DND-41 (cell line): ENCODE results near the gene P2RX5.

Source experiments
- ATAC-seq: fragments of 200-7000 bp; cut with Tn5 transposase; 3 replicates; pipeline ENCODE4 v1.9.1; 2021; ENCODE audit warnings: low read depth; ENCODE audit not compliant: insufficient read depth
- DNase-seq: peaks from one replicate; pipeline ENCODE4 v3.0.0-alpha.2; 2020
- H2AFZ ChIP-seq: 2 replicates; pipeline ENCODE4 v1.6.0; 2012; ENCODE audit warnings: low read depth, low read length
- H3K27ac ChIP-seq: 2 replicates; pipeline ENCODE4 v1.5.1; 2012; ENCODE audit warnings: low read length, inconsistent platforms
- H3K27me3 ChIP-seq: fragments of 200-600 bp; sonication (generic); 2 replicates; pipeline ENCODE4 v1.6.0; 2012; ENCODE audit warnings: low read length, mild to moderate bottlenecking, inconsistent platforms; ENCODE audit not compliant: insufficient read depth, poor library complexity
- H3K36me3 ChIP-seq: 2 replicates; pipeline ENCODE4 v1.5.1; 2012; ENCODE audit warnings: low read length, inconsistent platforms; ENCODE audit not compliant: insufficient read depth
- H3K4me1 ChIP-seq: 2 replicates; pipeline ENCODE4 v1.5.1; 2012; ENCODE audit warnings: mild to moderate bottlenecking, low read length; ENCODE audit not compliant: insufficient read depth
- H3K4me2 ChIP-seq: 2 replicates; pipeline ENCODE4 v1.6.0; 2012; ENCODE audit warnings: mild to moderate bottlenecking, moderate library complexity, low read length, inconsistent platforms; ENCODE audit not compliant: insufficient read depth
- H3K4me3 ChIP-seq, 2 experiments: fragments of 200-600 bp in 1 of 2; shearing (Covaris generic) in 1 of 2; 2 replicates each; pipeline ENCODE4 v1.5.1; 2012 to 2016; ENCODE audit warnings: inconsistent platforms in 2 of 2, low read length in 2 of 2, mild to moderate bottlenecking in 2 of 2, low read depth in 1 of 2, moderate library complexity in 1 of 2
- H3K79me2 ChIP-seq: 2 replicates; pipeline ENCODE4 v1.6.0; 2012; ENCODE audit warnings: low read length, inconsistent platforms; ENCODE audit not compliant: insufficient read depth
- H3K9ac ChIP-seq: 2 replicates; pipeline ENCODE4 v1.6.0; 2012; ENCODE audit warnings: low read depth, mild to moderate bottlenecking, inconsistent platforms, low read length, moderate library complexity
- H3K9me3 ChIP-seq: 2 replicates; pipeline ENCODE4 v1.5.1; 2012; ENCODE audit warnings: low read length, moderate library complexity, mild to moderate bottlenecking, inconsistent platforms; ENCODE audit not compliant: insufficient read depth, severe bottlenecking
- H4K20me1 ChIP-seq: 2 replicates; pipeline ENCODE4 v1.6.0; 2012; ENCODE audit warnings: low read length; ENCODE audit not compliant: insufficient read depth
- CTCF ChIP-seq: IDR thresholded peaks from 2 replicates; pipeline ENCODE4 v1.5.1; 2012; ENCODE audit warnings: borderline replicate concordance, low read length, moderate library complexity, mild to moderate bottlenecking; ENCODE audit not compliant: poor library complexity, severe bottlenecking; ENCODE audit errors: extremely low read depth
- EZH2 ChIP-seq: IDR thresholded peaks from 3 replicates; pipeline ENCODE4 v1.6.1; 2012; ENCODE audit warnings: borderline replicate concordance, low read depth, mild to moderate bottlenecking, moderate library complexity, low read length, inconsistent platforms; ENCODE audit not compliant: severe bottlenecking

P2RX5 gene

GRCh38 chr17:3689262-3690093 is 6.5 kb downstream of the P2RX5 start:
- H3K9ac ChIP-seq: no peak overlapping the region
- no peaks in the 10 kb centered on the region for H3K4me1 ChIP-seq
- no peaks in the 10 kb centered on the region for H3K79me2 ChIP-seq
- no peak overlapping the region for H2AFZ ChIP-seq
- no peaks in the 10 kb centered on the region for H3K9me3 ChIP-seq
- ATAC-seq (no peak), DNase-seq (no peak)
- H3K4me2 ChIP-seq: no peak overlapping the region
- no peaks in the 10 kb centered on the region for H4K20me1 ChIP-seq
- TF ChIP-seq EZH2 (no peak), CTCF (no peak)
- H3K27ac ChIP-seq: no peak overlapping the region
- no peaks in the 10 kb centered on the region for H3K27me3 ChIP-seq
- H3K4me3 ChIP-seq: no peak overlapping the region
- H3K36me3 ChIP-seq: no peaks in the 10 kb centered on the region; the same call in 1 of the 2 replicates

GRCh38 chr17:3688852-3689261 is 7.1 kb downstream of the P2RX5 start:
- no peaks in the 10 kb centered on the region for H4K20me1 ChIP-seq
- no peak for DNase-seq
- H3K9me3 ChIP-seq: no peaks in the 10 kb centered on the region
- H3K36me3 ChIP-seq: no peaks in the 10 kb centered on the region; the same call in 1 of the 2 replicates
- TF ChIP-seq CTCF (no peak), EZH2 (no peak)
- no peak overlapping the region for H3K4me3 ChIP-seq
- no peak overlapping the region for H2AFZ ChIP-seq
- no peaks in the 10 kb centered on the region for H3K27me3 ChIP-seq
- no peak overlapping the region for H3K9ac ChIP-seq
- ATAC-seq: 0 out of 3 replicates have a peak, but pooled peaks have one; percentile 7
- no peak overlapping the region for H3K4me2 ChIP-seq
- no peak overlapping the region for H3K27ac ChIP-seq
- H3K4me1 ChIP-seq: no peaks in the 10 kb centered on the region
- no peaks in the 10 kb centered on the region for H3K79me2 ChIP-seq

- DNase-seq (no peak), ATAC-seq (0 out of 3 replicates have a peak, but pooled peaks have one; percentile 22)
- H3K4me2 ChIP-seq: no peak overlapping the region
- no peaks in the 10 kb centered on the region for H3K9me3 ChIP-seq
- no peaks in the 10 kb centered on the region; the same call in 1 of the 2 replicates for H3K36me3 ChIP-seq
- H3K4me1 ChIP-seq: no peaks in the 10 kb centered on the region
- no peaks in the 10 kb centered on the region for H4K20me1 ChIP-seq
- H3K79me2 ChIP-seq: no peaks in the 10 kb centered on the region
- TF ChIP-seq EZH2: no peak
- TF ChIP-seq CTCF: no peak
- no peak overlapping the region for H2AFZ ChIP-seq
- no peaks in the 10 kb centered on the region for H3K27me3 ChIP-seq
- H3K9ac ChIP-seq: no peak overlapping the region
- H3K27ac ChIP-seq: no peak overlapping the region
- no peak overlapping the region for H3K4me3 ChIP-seq
Measured at GRCh38 chr17:3688027-3688553, 7.9 kb downstream of the P2RX5 start.
